Smooth muscle cell (in vitro differentiated cells): ENCODE data around the gene PRKN. TPM values are rescaled to one million over a fixed set of nuclear protein-coding genes. Genes with fewer than 3 reads are reported as not detected.

Experiments
- DNase-seq: peaks from one replicate; lab custom pipeline; 2025; ENCODE audit not compliant: unreplicated experiment; lab: John Stamatoyannopoulos, UW
- H2AFZ ChIP-seq: fragments of 200-600 bp; sonication (generic); 2 replicates; pipeline ENCODE4 v1.6.0; 2016; ENCODE audit warnings: antibody characterized with exemption, low read depth, mild to moderate bottlenecking
- H3F3A ChIP-seq: fragments of 200-600 bp; sonication (generic); 2 replicates; pipeline ENCODE4 v1.6.0; 2017; ENCODE audit warnings: antibody characterized with exemption, low read depth
- H3K27ac ChIP-seq: fragments of 200-600 bp; sonication (generic); 2 replicates; pipeline ENCODE4 v1.5.1; 2016; ENCODE audit warnings: low read depth, mild to moderate bottlenecking
- H3K27me3 ChIP-seq: fragments of 200-600 bp; sonication (generic); 2 replicates; pipeline ENCODE4 v1.6.1; 2016; ENCODE audit warnings: low read depth, mild to moderate bottlenecking
- H3K36me3 ChIP-seq: fragments of 200-600 bp; sonication (generic); 2 replicates; pipeline ENCODE4 v1.5.1; 2016; ENCODE audit warnings: low read depth
- H3K4me1 ChIP-seq: fragments of 200-600 bp; sonication (generic); 2 replicates; pipeline ENCODE4 v1.5.1; 2016; ENCODE audit warnings: low read depth
- H3K4me2 ChIP-seq: fragments of 200-600 bp; sonication (generic); 2 replicates; pipeline ENCODE4 v1.6.0; 2016; ENCODE audit warnings: mild to moderate bottlenecking
- H3K4me3 ChIP-seq: fragments of 200-600 bp; sonication (generic); 2 replicates; pipeline ENCODE4 v1.5.1; 2016; ENCODE audit warnings: mild to moderate bottlenecking
- H3K79me2 ChIP-seq: fragments of 200-600 bp; sonication (generic); 2 replicates; pipeline ENCODE4 v1.6.0; 2016; ENCODE audit warnings: low read depth, mild to moderate bottlenecking
- H3K9ac ChIP-seq: fragments of 200-600 bp; sonication (generic); 2 replicates; pipeline ENCODE4 v1.6.0; 2016; ENCODE audit warnings: low read depth
- H3K9me3 ChIP-seq: fragments of 200-600 bp; sonication (generic); replicated peaks from 2 replicates; pipeline ENCODE4 v1.5.1; 2016; ENCODE audit warnings: low read depth
- H4K20me1 ChIP-seq: fragments of 200-600 bp; sonication (generic); 2 replicates; pipeline ENCODE4 v1.6.0; 2016; ENCODE audit warnings: low read depth
- WGBS: methylation state at CpG from one replicate; pipeline ENCODE4 v1.1.7; 2016; ENCODE audit warnings: low lambda C conversion rate; 5-methylcytosine and 5-hydroxymethylcytosine counted together
- polyA plus RNA-seq: library from polyadenylated mRNA; unstranded; fragments of >200 nt; fragmentation: Nextera tagmentation; extraction: Ambion mirVana; gene quantifications from 2 replicates; pipeline ENCODE4 v1.2.1, GENCODE V29; 2016
- total RNA-seq: library from RNA; depleted of rRNA; stranded (reverse); fragments of >200 nt; gene quantifications from 2 replicates; pipeline ENCODE4 v1.2.3, GENCODE V29; 2014
- TF ChIP-seq, protein P1 (sequence below): fragments of 200-600 bp; sonication (generic); IDR thresholded peaks from 2 replicates; pipeline ENCODE4 v1.5.1; 2017; ENCODE audit warnings: borderline replicate concordance, mild to moderate bottlenecking, antibody characterized with exemption; ENCODE audit not compliant: insufficient read depth, poor library complexity, severe bottlenecking

Gene PRKN
- total and polyA plus RNA-seq, 2 experiments from 2014 or later, result 0.81 to 5.1 TPM

DNA sequence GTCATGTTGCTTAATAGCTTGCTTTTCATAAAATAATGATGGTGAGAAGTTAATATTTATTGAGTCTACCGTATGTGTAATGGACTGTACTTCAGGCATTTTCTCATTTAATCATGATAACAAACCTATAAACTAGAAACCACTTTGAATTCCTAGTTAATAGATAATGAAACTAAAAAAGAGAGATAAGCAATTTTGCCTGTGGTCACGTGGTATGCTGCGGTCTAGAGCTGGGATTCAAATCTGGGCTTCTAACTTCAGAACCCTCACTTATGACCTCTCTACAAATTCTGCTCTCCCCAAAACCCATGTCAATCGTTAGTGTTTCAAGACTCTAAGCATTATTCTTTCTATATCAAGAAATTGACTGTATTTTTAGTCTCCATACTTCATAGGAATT, 700.7 kb downstream of the PRKN start:
- Histone ChIP-seq H4K20me1 (no peaks in the 10 kb centered on the region), H3F3A (no peaks in the 10 kb centered on the region), H3K27ac (no peak overlapping the region), H3K4me2 (no peak overlapping the region), H3K4me3 (no peak overlapping the region), H3K9me3 (no peaks in the 10 kb centered on the region), H3K9ac (no peak overlapping the region), H3K79me2 (no peaks in the 10 kb centered on the region), H3K36me3 (no peaks in the 10 kb centered on the region), H3K4me1 (no peaks in the 10 kb centered on the region), H2AFZ (no peak overlapping the region), H3K27me3 (no peaks in the 10 kb centered on the region)
- no peak for DNase-seq
- 63% methylated on average over 4 of the region's 4 CpGs for WGBS
- TF ChIP-seq, protein P1, sequence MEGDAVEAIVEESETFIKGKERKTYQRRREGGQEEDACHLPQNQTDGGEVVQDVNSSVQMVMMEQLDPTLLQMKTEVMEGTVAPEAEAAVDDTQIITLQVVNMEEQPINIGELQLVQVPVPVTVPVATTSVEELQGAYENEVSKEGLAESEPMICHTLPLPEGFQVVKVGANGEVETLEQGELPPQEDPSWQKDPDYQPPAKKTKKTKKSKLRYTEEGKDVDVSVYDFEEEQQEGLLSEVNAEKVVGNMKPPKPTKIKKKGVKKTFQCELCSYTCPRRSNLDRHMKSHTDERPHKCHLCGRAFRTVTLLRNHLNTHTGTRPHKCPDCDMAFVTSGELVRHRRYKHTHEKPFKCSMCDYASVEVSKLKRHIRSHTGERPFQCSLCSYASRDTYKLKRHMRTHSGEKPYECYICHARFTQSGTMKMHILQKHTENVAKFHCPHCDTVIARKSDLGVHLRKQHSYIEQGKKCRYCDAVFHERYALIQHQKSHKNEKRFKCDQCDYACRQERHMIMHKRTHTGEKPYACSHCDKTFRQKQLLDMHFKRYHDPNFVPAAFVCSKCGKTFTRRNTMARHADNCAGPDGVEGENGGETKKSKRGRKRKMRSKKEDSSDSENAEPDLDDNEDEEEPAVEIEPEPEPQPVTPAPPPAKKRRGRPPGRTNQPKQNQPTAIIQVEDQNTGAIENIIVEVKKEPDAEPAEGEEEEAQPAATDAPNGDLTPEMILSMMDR, result no peak

DNA sequence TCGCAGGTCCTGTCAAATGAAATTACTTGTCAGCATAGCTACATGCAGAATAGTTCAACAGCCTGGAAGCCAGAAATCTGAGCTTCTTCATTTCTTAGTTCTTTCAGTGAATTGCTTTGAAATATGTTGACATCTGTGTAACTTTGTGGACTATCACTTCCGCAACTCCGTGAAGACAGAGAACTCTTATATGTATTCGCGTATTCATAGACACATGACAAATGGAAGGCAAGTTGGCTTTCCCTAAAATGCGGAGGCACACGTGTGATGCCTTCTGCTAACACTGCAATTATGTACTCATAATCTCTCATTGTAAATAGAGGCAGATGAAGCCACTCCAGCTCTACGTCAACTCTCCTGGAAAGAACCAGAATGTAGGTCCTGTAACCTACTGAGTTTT, 701.5 kb downstream of the PRKN start:
- H3K4me1 ChIP-seq, result no peaks in the 10 kb centered on the region
- H3K4me2 ChIP-seq, result no peak overlapping the region
- no peaks in the 10 kb centered on the region for H3K9me3 ChIP-seq
- DNase-seq, result no peak
- H4K20me1 ChIP-seq, result no peaks in the 10 kb centered on the region
- no peaks in the 10 kb centered on the region for H3F3A ChIP-seq
- TF ChIP-seq, protein P1, result no peak
- no peak overlapping the region for H2AFZ ChIP-seq
- H3K27ac ChIP-seq, result no peak overlapping the region
- WGBS, result 89% methylated on average over 8 of the region's 8 CpGs
- H3K79me2 ChIP-seq, result no peaks in the 10 kb centered on the region
- H3K27me3 ChIP-seq, result no peaks in the 10 kb centered on the region
- no peak overlapping the region for H3K4me3 ChIP-seq
- H3K36me3 ChIP-seq, result no peaks in the 10 kb centered on the region
- no peak overlapping the region for H3K9ac ChIP-seq

DNA sequence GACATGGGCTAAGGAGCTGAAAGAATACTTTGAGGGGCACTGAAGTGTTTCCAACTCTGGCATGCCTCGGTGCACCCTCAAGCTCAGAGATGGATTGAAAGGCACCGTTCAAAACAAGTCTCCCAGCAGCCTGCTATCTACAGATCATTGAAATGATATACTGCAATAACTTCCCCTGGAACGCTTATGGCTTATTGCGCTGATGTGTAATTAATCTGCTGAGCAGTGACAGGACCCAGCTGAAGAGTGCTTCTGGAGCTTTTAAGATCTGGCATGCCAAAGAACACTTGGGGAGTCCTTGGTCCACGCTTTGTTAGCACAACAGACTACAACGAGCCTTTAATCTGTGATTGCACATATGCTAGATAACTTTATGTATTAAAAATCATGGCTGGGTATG, 708.2 kb downstream of the PRKN start:
- Histone ChIP-seq H3K27ac (no peak overlapping the region), H4K20me1 (no peaks in the 10 kb centered on the region), H3K9me3 (no peaks in the 10 kb centered on the region), H3K4me2 (no peak overlapping the region), H3K27me3 (no peaks in the 10 kb centered on the region), H3K9ac (no peak overlapping the region), H3K4me3 (no peak overlapping the region), H3K79me2 (no peaks in the 10 kb centered on the region), H3K36me3 (no peaks in the 10 kb centered on the region), H2AFZ (no peak overlapping the region), H3F3A (no peaks in the 10 kb centered on the region), H3K4me1 (no peaks in the 10 kb centered on the region)
- TF ChIP-seq, protein P1, result no peak
- no peak for DNase-seq
- WGBS, result 76% methylated on average over 6 of the region's 6 CpGs

DNA sequence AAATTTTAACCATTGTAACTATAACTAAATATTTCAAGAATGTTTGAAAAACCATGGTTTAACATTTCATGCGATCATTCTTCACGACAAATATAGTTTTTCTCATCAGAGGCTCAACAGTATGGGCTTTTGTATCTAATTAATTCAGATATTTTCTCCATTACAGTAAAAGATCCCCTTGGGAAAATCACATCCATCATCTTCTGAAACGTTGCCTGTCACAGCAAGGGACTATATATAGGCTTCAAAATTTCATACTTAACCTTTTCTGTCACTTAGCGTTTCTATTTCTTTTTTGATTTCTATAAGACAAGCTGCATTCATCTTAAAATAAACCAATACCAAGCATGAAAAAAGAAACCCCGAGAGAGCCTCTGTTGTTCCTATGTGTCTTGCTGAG, 710.0 kb downstream of the PRKN start:
- H4K20me1 ChIP-seq, result no peaks in the 10 kb centered on the region
- 92% methylated on average over 5 of the region's 5 CpGs for WGBS
- DNase-seq, result no peak
- no peaks in the 10 kb centered on the region for H3K27me3 ChIP-seq
- H3K9me3 ChIP-seq, result no peaks in the 10 kb centered on the region
- H3K27ac ChIP-seq, result no peak overlapping the region
- H3K9ac ChIP-seq, result no peak overlapping the region
- no peaks in the 10 kb centered on the region for H3F3A ChIP-seq
- TF ChIP-seq, protein P1, result no peak
- no peaks in the 10 kb centered on the region for H3K79me2 ChIP-seq
- no peak overlapping the region for H3K4me3 ChIP-seq
- no peaks in the 10 kb centered on the region for H3K4me1 ChIP-seq
- no peak overlapping the region for H2AFZ ChIP-seq
- H3K4me2 ChIP-seq, result no peak overlapping the region
- H3K36me3 ChIP-seq, result no peaks in the 10 kb centered on the region
